HTR-8/SVneo (cell line): ENCODE data around the gene HCAR3.
"Not testable (repeated sequence)": the region's sequence is repeated elsewhere in the genome, so short reads cannot be mapped to it uniquely, and the experiment has no call there.

Experiments
- DNase-seq: peaks from one replicate; pipeline ENCODE4 v3.0.0; 2011; ENCODE audit warnings: low spot score, mixed read lengths; ENCODE audit not compliant: insufficient read length
- FAIRE-seq: peaks from 2 replicates; lab custom pipeline; 2011; peaks lifted over from hg19 to GRCh38; lab: Jason Lieb, UNC

HCAR3 gene

DNA sequence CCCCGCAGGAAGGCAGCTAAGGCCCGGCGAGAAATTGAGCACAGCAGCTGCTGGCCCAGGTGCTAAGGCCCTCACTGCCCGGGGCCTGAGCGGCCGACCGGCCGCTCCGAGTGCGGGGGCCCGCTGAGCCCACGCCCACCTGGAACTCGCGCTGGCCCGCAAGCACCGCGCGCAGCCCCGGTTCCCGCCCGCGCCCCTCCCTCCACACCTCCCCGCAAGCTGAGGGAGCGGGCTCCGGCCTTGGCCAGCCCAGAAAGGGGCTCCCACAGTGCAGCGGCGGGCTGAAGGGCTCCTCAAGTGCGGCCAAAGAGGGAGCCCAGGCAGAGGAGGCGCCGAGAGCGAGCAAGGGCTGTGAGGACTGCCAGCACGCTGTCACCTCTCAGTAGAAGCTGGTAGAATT is 39.8 kb downstream of the HCAR3 start:
- not testable (repeated sequence) for FAIRE-seq, DNase-seq

DNA sequence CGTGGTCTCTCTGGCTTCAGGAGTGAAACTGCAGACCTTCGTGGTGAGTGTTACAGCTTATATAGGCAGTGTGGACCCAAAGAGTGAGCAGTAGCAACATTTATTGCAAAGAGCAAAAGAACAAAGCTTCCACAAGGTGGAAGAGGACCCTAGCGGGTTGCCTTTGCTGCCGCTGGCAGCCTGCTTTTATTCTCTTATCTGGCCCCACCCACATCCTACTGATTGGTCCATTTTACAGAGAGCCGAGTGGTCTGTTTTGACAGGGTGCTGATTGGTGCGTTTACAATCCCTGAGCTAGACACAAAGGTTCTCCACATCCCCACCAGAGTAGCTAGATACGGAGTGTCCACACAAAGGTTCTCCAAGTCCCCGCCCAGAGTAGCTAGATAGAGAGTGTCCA is 40.6 kb downstream of the HCAR3 start:
- not testable (repeated sequence) for DNase-seq

DNA sequence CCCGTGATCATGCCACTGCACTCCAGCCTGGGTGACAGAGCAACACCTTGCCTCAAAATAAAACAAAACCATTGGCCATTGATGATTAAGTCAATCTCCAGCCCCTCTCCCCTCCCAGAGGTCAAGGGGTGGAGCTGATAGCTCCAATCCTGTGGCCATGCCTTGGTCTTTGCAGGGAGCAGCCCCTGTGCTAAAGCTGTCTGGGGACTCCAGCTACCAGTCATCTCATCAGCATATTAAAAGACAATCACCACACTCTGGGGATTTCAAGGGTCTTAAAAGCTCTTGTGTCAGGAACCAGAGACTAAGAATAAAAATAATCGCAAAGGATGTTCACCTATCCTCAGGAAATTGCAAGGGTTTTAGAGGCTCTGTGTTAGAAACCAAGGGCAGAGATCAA is 44.1 kb downstream of the HCAR3 start:
- FAIRE-seq (no peak), DNase-seq (no peak)

More for the DNA sequence above, 40.6 kb downstream of the HCAR3 start:
- not testable (repeated sequence) for FAIRE-seq

DNA sequence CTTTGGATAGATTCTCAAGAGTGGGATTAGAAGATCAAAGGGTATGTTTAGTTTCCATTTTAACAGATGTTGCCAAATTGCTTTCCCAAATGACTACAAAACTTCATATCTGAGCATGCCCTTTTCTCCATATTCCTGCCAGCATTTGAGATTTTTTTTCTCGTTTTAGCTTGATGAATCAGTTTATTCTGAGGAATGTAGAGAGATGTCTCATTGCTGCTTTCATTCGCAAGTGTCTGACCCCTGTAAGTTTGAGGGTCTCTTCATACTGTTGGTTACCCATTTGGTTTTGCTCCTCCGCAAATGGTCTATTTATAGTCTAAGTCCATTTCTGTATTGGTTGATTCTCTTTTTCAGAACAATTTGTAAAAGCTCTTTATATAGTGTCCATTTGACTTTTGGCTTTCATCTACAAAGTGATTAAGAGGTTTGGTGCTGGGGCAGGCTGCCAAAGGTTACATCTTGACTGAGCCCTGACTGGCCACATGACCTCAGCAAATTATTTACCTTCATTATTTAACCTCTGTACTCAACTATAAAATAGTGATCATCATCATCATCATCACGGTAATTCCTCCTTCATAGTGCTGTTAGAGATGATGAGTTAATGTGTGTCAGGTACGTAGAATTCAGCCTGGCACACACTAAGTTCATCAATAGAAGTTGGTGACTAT is 47.1 kb downstream of the HCAR3 start:
- no peak for FAIRE-seq
- no peak for DNase-seq

DNA sequence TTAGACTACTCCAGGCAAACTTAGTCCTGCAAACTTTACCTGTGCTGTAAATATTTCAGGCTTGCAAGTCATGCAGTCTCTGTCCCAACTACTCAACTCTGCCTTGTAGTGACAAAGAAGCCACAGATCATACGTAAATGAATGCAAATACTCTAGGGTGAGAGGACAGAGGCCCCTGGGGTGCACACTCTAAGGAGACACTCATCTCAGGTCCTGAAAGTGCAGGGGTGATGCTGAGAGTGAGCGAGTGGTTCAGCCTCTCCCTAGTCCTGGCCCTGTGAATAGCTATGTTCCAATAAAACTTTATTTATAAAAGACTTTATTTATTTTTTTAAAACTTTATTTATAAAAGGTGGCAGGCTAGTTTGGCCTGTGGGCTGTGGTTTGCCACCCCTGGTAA is 48.3 kb downstream of the HCAR3 start:
- DNase-seq (no peak), FAIRE-seq (no peak)

DNA sequence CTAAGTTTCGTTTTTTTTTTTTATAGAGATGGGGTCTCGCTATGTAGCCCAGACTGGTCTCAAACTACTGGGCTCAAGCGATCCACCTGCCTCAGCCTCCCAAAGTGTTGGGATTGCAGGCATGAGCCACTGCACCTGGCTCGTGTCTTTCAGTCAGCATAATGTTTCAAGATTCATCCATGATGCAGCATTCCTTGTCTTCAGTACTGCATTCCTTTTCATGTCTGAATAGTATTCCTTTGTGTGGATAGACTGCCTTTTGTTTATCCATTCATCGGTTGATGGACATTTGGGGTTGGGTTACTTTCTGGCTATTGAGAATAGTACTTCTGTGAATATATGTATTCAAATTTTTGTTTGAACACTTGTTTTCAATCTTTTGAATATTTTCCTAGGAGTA is 50.9 kb downstream of the HCAR3 start:
- DNase-seq = no peak
- no peak for FAIRE-seq

DNA sequence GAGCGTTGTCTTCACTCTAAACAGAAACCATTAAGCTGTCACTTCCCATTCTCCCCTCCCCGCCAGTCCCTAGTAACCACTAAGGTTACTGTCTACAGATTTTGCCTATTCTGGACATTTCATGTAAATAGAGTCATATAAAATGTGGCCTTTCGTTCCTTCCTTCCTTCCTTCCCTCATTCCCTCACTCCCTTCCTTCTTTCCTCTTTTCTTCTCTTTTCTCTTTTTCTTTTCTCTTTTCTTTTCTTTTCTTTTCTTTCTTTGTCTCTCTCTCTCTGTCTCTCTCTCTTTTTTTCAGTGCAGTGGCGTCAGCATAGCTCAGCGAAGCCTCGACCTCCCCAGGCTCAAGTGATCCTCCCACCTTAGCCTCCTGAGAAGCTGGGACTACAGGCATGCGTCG is 51.3 kb downstream of the HCAR3 start:
- no peak for DNase-seq
- no peak for FAIRE-seq
